PC-9 (cell line): ENCODE results near the gene FNDC3B.

Experiments
- EZH2 ChIP-seq: fragments of 200-600 bp; sonication (generic); IDR thresholded peaks from 2 replicates; pipeline ENCODE4 v1.8.0; 2017; ENCODE audit warnings: antibody characterized with exemption, low read depth
- TF ChIP-seq, protein P1 (sequence below): fragments of 200-600 bp; sonication (generic); conservative IDR thresholded peaks from 2 replicates; pipeline ENCODE4 v1.6.1; 2017; ENCODE audit warnings: mixed run types, antibody characterized with exemption, mild to moderate bottlenecking, moderate library complexity

DNA sequence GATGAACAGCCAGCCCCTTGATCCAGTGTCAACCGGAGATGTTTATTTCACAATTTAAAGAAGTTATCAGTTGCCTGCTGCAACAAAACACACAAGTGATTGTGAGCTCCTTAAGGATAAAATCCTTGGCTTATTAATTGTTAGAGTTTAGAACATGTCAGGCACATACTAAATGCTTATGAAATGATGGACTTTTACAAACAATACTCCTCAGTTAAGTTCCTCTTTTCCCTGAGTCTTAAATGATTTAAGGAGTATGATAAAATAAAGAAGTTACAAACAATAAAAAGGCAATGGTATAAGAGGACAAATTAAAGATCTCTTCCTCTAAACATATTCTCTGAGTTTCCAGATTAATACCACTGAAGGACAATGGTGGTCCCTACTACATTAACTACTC, 403.2 kb downstream of the FNDC3B start:
- TF ChIP-seq, protein P1, sequence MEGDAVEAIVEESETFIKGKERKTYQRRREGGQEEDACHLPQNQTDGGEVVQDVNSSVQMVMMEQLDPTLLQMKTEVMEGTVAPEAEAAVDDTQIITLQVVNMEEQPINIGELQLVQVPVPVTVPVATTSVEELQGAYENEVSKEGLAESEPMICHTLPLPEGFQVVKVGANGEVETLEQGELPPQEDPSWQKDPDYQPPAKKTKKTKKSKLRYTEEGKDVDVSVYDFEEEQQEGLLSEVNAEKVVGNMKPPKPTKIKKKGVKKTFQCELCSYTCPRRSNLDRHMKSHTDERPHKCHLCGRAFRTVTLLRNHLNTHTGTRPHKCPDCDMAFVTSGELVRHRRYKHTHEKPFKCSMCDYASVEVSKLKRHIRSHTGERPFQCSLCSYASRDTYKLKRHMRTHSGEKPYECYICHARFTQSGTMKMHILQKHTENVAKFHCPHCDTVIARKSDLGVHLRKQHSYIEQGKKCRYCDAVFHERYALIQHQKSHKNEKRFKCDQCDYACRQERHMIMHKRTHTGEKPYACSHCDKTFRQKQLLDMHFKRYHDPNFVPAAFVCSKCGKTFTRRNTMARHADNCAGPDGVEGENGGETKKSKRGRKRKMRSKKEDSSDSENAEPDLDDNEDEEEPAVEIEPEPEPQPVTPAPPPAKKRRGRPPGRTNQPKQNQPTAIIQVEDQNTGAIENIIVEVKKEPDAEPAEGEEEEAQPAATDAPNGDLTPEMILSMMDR = no peak
- TF ChIP-seq EZH2 = no peak
